Cardiac septum (tissue), 1 donor: Measurements from ENCODE around the gene KIF5B. TPM values are rescaled to one million over a fixed set of nuclear protein-coding genes. Genes with fewer than 3 reads are reported as not detected.
"Not testable (repeated sequence)": the region's sequence is repeated elsewhere in the genome, so short reads cannot be mapped to it uniquely, and the experiment has no call there.

Experiments used
- DNase-seq: peaks from one replicate; pipeline ENCODE4 v3.0.0-alpha.2; 2020; ENCODE audit warnings: low spot score
- intact Hi-C: fragments of 100-400 bp; cut with DNase I; formaldehyde crosslinking; loops from one replicate; pipeline ENCODE4 v1.14.0; 2022
- total RNA-seq: library from RNA; stranded (reverse); fragmentation: NEBNext Ultra II Directional; extraction: Animal tissue kit (Norgen Biotek cat#: 25700); gene quantifications from one replicate; pipeline ENCODE4 v1.2.1, GENCODE V29; 2021
- donor health status: DM: no; HTN: no; CAD: no.

Gene KIF5B
- total RNA-seq, 1 donor from 2014 or later, result 181 TPM

- intact Hi-C loops, result no loop called here
- DNase-seq, result no peak
These were observed 24.3 kb downstream of the KIF5B start for GRCh38 chr10:32031920-32032319.

- intact Hi-C loops, result no loop called here
- no peak for DNase-seq
These were observed 24.8 kb downstream of the KIF5B start for GRCh38 chr10:32031424-32031823.

- intact Hi-C loops, result no loop called here
- no peak for DNase-seq
These were observed 27.5 kb downstream of the KIF5B start for GRCh38 chr10:32028710-32029109.

GRCh38 chr10:32023264-32023663 lies 33.0 kb downstream of the KIF5B start:
- no peak for DNase-seq
- intact Hi-C loops, result no loop called here

GRCh38 chr10:32017044-32017443 lies 39.2 kb downstream of the KIF5B start:
- DNase-seq, result no peak
- intact Hi-C loops, result no loop called here

- no peak for DNase-seq
- intact Hi-C loops, result no loop called here
These were observed 40.8 kb downstream of the KIF5B start for GRCh38 chr10:32015386-32015785.

- intact Hi-C loops, result no loop called here
- no peak for DNase-seq
These were observed 49.2 kb downstream of the KIF5B start for GRCh38 chr10:32007026-32007425.

- no peak for DNase-seq
- intact Hi-C loops, result no loop called here
These were observed 51.2 kb downstream of the KIF5B start for GRCh38 chr10:32005050-32005449.

GRCh38 chr10:32004161-32004591 lies 52.0 kb downstream of the KIF5B start:
- intact Hi-C loops, result loop anchor here (5.0 kb wide), 1 partner anchor 137 kb away; no protein-coding TSS in a partner anchor

GRCh38 chr10:32002531-32002930 lies 53.7 kb downstream of the KIF5B start:
- intact Hi-C loops, result loop anchor here (5.0 kb wide), 1 partner anchor 135 kb away; no protein-coding TSS in a partner anchor
- DNase-seq, result no peak

More at GRCh38 chr10:32004161-32004591, 52.0 kb downstream of the KIF5B start:
- no peak for DNase-seq

GRCh38 chr10:32000937-32001336 lies 55.3 kb downstream of the KIF5B start:
- DNase-seq, result no peak
- intact Hi-C loops, result loop anchor here (5.0 kb wide), 1 partner anchor 134 kb away; no protein-coding TSS in a partner anchor

GRCh38 chr10:31999836-32000235 lies 56.4 kb downstream of the KIF5B start:
- no peak for DNase-seq
- intact Hi-C loops, result loop anchor here (5.0 kb wide), 1 partner anchor 133 kb away; no protein-coding TSS in a partner anchor

GRCh38 chr10:31999070-31999660 lies 57.1 kb downstream of the KIF5B start:
- DNase-seq, result no peak
- intact Hi-C loops, result no loop called here

- DNase-seq, result no peak
These were observed 61.3 kb downstream of the KIF5B start for GRCh38 chr10:31994926-31995325.

GRCh38 chr10:31990937-31991336 lies 65.3 kb downstream of the KIF5B start:
- no peak for DNase-seq
- intact Hi-C loops, result no loop called here

More at GRCh38 chr10:31994926-31995325, 61.3 kb downstream of the KIF5B start:
- intact Hi-C loops, result no loop called here

GRCh38 chr10:31987786-31988185 lies 68.4 kb downstream of the KIF5B start:
- DNase-seq, intact Hi-C loops: not testable (repeated sequence)

GRCh38 chr10:31982111-31982510 lies 74.1 kb downstream of the KIF5B start:
- intact Hi-C loops, result no loop called here
- DNase-seq, result no peak

GRCh38 chr10:31980471-31980870 lies 75.8 kb downstream of the KIF5B start:
- DNase-seq, result no peak
- intact Hi-C loops, result no loop called here

- intact Hi-C loops, DNase-seq: not testable (repeated sequence)
These were observed 77.2 kb downstream of the KIF5B start for GRCh38 chr10:31979071-31979470.

GRCh38 chr10:31978156-31978483 lies 78.1 kb downstream of the KIF5B start:
- DNase-seq, result no peak
- intact Hi-C loops, result no loop called here

- no peak for DNase-seq
- intact Hi-C loops, result no loop called here
These were observed 78.6 kb downstream of the KIF5B start for GRCh38 chr10:31977440-31978155.
